ENCODE results near the gene SORBS1. TPM values are rescaled to one million over a fixed set of nuclear protein-coding genes. Genes with fewer than 3 reads are reported as not detected.

The SORBS1 gene
- total and polyA plus RNA-seq, 2 donors (not counting 3 experiments of a cell fraction or from before 2014, with no cell fraction given): 2.0 to 7.9 TPM

DNA sequence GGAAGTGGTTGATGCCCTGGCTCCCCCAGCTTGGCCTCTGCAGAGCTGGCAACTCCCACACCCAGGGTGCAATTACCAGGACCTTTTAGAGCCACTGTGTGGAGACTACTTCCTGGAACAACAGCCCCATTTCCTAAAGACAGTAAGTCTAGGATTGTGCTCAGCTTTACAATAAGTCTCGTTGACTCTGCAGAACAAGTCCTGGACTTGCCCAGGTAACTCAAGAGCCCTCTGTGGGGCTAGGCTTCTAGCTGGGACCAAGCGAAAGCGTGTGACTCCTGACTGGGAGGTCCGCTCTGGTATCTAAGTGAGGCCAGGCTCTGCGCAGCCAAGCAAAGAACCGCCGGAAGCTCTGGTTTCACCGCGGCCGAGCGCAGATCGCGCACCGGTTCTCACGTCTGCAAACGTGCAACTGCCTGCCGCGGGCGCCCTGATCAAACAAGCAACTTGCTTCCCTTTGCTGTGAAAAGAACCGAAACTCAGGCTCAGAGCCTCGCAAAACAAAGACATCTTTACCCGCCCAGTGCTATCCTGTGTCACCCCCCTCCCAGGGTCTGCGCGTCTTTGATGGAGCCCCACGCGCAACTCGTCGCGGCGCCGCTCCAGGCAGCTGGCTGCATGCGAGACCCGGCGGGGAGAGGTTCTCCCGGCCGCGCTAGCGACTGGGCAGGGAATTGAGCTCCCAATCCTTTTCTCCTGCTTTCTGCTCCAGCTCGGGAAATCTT, 266.0 kb downstream of the SORBS1 start:
- FAIRE-seq: peak; percentile 80
- BruUV-seq (replicated peaks): no TSS peak
- no peak overlapping the region for H3K27ac ChIP-seq (ENCODE audit: insufficient read depth, low read depth, low read length)

More for the DNA sequence above, 266.0 kb downstream of the SORBS1 start:
- peaks cover 10% of the 10 kb centered on the region for H3K4me1 ChIP-seq (ENCODE audit: control insufficient read depth, extremely low read depth, insufficient read depth, low read length)
- TF ChIP-seq POLR2AphosphoS5 (IDR thresholded peaks at IDR 0.05; ENCODE audit: insufficient read depth, low read depth, low read length): no peak
- TF ChIP-seq, protein P1, sequence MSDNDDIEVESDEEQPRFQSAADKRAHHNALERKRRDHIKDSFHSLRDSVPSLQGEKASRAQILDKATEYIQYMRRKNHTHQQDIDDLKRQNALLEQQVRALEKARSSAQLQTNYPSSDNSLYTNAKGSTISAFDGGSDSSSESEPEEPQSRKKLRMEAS (IDR thresholded peaks at IDR 0.05; ENCODE audit: insufficient read depth, insufficient read length): no peak
- no peak for TF ChIP-seq GATA2 (IDR thresholded peaks at IDR 0.05; ENCODE audit: insufficient read depth, insufficient read length, low read depth, low read length)
- no peak for TF ChIP-seq POLR2A (IDR thresholded peaks at IDR 0.05; ENCODE audit: low read depth, low read length)
- no peak for TF ChIP-seq JUN (IDR thresholded peaks at IDR 0.05; ENCODE audit: borderline replicate concordance, insufficient read depth, insufficient read length, low read depth)
- TF ChIP-seq, protein P2, sequence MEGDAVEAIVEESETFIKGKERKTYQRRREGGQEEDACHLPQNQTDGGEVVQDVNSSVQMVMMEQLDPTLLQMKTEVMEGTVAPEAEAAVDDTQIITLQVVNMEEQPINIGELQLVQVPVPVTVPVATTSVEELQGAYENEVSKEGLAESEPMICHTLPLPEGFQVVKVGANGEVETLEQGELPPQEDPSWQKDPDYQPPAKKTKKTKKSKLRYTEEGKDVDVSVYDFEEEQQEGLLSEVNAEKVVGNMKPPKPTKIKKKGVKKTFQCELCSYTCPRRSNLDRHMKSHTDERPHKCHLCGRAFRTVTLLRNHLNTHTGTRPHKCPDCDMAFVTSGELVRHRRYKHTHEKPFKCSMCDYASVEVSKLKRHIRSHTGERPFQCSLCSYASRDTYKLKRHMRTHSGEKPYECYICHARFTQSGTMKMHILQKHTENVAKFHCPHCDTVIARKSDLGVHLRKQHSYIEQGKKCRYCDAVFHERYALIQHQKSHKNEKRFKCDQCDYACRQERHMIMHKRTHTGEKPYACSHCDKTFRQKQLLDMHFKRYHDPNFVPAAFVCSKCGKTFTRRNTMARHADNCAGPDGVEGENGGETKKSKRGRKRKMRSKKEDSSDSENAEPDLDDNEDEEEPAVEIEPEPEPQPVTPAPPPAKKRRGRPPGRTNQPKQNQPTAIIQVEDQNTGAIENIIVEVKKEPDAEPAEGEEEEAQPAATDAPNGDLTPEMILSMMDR (IDR thresholded peaks at IDR 0.05; ENCODE audit: extremely low read depth in 1 of 2, insufficient read depth in 1 of 2, low read depth in 1 of 2, low read length in 2 of 2): no peak
- TF ChIP-seq MYC (IDR thresholded peaks at IDR 0.05; ENCODE audit: low read depth, low read length): no peak
- no peak for TF ChIP-seq EZH2 (IDR thresholded peaks at IDR 0.05; ENCODE audit: borderline replicate concordance, low read depth, low read length, severe bottlenecking)
- no peaks in the 10 kb centered on the region for H3K36me3 ChIP-seq (ENCODE audit: control insufficient read depth in 2 of 2, extremely low read depth in 1 of 2, insufficient read depth in 2 of 2, low read length in 2 of 2)
- intact Hi-C loops (cut with micrococcal nuclease): loop anchor here (2.0 kb wide), 1 partner anchor 14 kb away; no protein-coding TSS in a partner anchor
- POLR2A ChIA-PET: no interaction called here
- H2AFZ ChIP-seq (ENCODE audit: low read depth, low read length): peak overlapping the region; percentile 92
- no peaks in the 10 kb centered on the region for H4K20me1 ChIP-seq (replicated peaks; ENCODE audit: control insufficient read depth, extremely low read depth, insufficient read depth, low read length)
- H3K9me3 ChIP-seq (replicated peaks; ENCODE audit: control insufficient read depth, insufficient read depth, low read length): no peaks in the 10 kb centered on the region
- peak overlapping the region; percentile 47 for H3K4me2 ChIP-seq (ENCODE audit: insufficient read depth, low read length)
- DNase-seq (ENCODE audit: low read depth, low spot score): peak; percentile 61
- dilution Hi-C loops (cut with MboI; ENCODE audit: extremely low pct_ligation_motif_present, low sequenced_read_pairs): no loop called here
- H3K9me1 ChIP-seq (replicated peaks; ENCODE audit: control insufficient read depth, extremely low read depth, insufficient read depth, low read length): no peaks in the 10 kb centered on the region
- no peak overlapping the region for H3K9ac ChIP-seq (replicated peaks; ENCODE audit: extremely low read depth, insufficient read depth, low read length)
- H3K4me3 ChIP-seq (replicated peaks in 1 of 3; ENCODE audit: insufficient read depth in 1 of 3, low read depth in 1 of 3, low read length in 3 of 3): peak overlapping the region in 2 of 3 experiments; percentile 31 to 34
- no peaks in the 10 kb centered on the region for H3K27me3 ChIP-seq (ENCODE audit: control insufficient read depth in 2 of 2, insufficient read depth in 2 of 2, low read length in 2 of 2)
- CTCF ChIA-PET: interaction anchor here (0.8 to 3.1 kb wide), 13 partner anchors 9 to 162 kb away, joined by 3 to 18 read pairs (median 4); no protein-coding TSS in a partner anchor
- peaks cover under 1% of the 10 kb centered on the region for H3K79me2 ChIP-seq (ENCODE audit: control insufficient read depth, insufficient read depth, low read length)

Measured in endothelial cell of umbilical vein (primary cell).